Transverse colon (tissue), 4 donors: ENCODE results near the gene SERHL2.
"Not testable (repeated sequence)": the region's sequence is repeated elsewhere in the genome, so short reads cannot be mapped to it uniquely, and the experiment has no call there.

ENCODE experiments used
- EP300 ChIP-seq: sonication (generic); formaldehyde crosslinking; IDR thresholded peaks from one replicate; pipeline ENCODE4 v1.6.1; 2017; ENCODE audit warnings: antibody characterized with exemption, low read depth
- POLR2A ChIP-seq: fragments of 450-650 bp; IDR thresholded peaks from one replicate; pipeline ENCODE4 v1.6.1; 2016; ENCODE audit warnings: antibody characterized with exemption, mild to moderate bottlenecking, moderate library complexity
- POLR2AphosphoS5 ChIP-seq, 3 donors: sonication (generic); formaldehyde crosslinking; IDR thresholded peaks; one replicate each; pipeline ENCODE4 v1.6.1; 2016; ENCODE audit warnings: antibody characterized with exemption in 3 of 3
- TF ChIP-seq, protein P1 (sequence below), 5 experiments: fragments of 200-600 bp in 3 of 5; fragments of 450-650 bp in 2 of 5; sonication (generic) in 3 of 5; IDR thresholded peaks; 1 replicate in 2 of 5; 2 replicates in 3 of 5; pipeline ENCODE4 v1.5.1; 2016 to 2017; ENCODE audit warnings: antibody characterized with exemption in 5 of 5, inconsistent platforms in 3 of 5, mild to moderate bottlenecking in 2 of 5, moderate library complexity in 1 of 5

DNA sequence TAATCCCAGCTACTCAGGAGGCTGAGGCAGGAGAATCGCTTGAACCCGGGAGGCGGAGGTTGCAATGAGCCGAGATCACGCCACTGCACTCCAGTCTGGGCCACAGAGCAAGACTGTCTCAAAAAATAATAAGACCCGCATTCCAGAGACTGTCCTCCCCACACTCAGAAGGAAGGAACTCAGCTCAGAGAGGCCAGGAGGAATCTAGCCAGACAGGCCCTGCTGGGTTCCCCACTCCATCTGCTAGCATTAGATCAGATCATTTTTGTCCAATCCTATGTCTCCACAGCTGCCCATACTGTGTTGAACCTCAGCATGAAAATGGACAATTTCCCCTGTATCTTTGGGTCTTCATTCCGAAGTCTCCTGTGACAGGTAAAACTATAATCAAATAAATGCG lies 24.3 kb upstream of the SERHL2 start:
- not testable (repeated sequence) for TF ChIP-seq POLR2A; POLR2AphosphoS5 (IDR thresholded peaks at IDR 0.05); EP300
- TF ChIP-seq, protein P1, sequence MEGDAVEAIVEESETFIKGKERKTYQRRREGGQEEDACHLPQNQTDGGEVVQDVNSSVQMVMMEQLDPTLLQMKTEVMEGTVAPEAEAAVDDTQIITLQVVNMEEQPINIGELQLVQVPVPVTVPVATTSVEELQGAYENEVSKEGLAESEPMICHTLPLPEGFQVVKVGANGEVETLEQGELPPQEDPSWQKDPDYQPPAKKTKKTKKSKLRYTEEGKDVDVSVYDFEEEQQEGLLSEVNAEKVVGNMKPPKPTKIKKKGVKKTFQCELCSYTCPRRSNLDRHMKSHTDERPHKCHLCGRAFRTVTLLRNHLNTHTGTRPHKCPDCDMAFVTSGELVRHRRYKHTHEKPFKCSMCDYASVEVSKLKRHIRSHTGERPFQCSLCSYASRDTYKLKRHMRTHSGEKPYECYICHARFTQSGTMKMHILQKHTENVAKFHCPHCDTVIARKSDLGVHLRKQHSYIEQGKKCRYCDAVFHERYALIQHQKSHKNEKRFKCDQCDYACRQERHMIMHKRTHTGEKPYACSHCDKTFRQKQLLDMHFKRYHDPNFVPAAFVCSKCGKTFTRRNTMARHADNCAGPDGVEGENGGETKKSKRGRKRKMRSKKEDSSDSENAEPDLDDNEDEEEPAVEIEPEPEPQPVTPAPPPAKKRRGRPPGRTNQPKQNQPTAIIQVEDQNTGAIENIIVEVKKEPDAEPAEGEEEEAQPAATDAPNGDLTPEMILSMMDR (IDR thresholded peaks at IDR 0.05), result not testable (repeated sequence)
